NCI-H748 treated with DMSO at 0.1 percent for 48 hours (cell line): ENCODE data around the gene TWNK.
A peak's percentile ranks its signal among the peaks of the same experiment; 100 is the strongest.

Experiments
- DNase-seq: peaks from one replicate; lab custom pipeline; 2025; lab: John Stamatoyannopoulos, UW

The TWNK gene

GRCh38 chr10:100986952-100987684, at the start of gene TWNK, which contains the start of gene MRPL43:
TWNK (plus strand) TSS chr10:100987543; CDS start chr10:100988211, 668 bp downstream.
MRPL43 (minus strand) TSS chr10:100987497; CDS start chr10:100987443, 54 bp downstream.
- peak; percentile 37 for DNase-seq

GRCh38 chr10:100939763-100940344, 47.5 kb upstream of the TWNK start:
- no peak for DNase-seq

DNA sequence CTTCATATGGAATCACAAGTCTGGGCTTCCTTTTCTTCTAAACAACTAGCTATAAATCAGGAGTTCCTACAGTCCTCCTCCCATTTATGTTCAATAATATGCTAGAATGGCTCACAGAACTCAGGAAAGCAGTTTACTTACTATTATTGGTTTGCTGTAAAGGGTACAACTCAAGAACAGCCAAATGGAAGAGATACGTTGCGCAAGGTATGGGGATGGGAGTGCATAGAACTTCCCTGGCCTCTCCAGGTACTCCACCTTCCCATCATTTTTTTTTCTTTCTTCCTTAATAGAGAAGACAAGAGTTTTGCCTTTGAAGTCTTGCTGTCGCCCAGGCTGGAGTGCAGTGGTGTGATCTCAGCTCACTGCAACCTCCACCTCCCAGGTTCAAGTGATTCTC, 45.1 kb upstream of the TWNK start:
- DNase-seq, result no peak

DNA sequence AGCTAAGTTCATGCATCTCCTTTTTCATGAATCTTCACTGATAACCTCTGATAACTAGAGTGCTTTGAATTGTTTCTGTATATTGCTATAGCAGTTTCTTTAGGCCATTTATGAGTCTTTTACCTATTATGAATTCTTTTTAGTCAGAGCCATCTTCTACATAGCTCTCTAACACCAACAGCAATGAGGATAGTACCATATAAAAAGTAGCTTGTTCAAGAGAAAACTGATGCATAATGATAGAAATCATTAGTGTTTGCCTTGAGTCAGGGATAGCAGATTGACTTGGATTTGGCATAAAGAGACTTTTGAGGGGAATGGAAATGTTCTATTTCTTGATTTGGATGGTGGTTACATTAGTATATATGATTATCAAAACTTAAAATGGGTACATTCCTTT, 43.8 kb upstream of the TWNK start:
- DNase-seq, result no peak

GRCh38 chr10:100945754-100946153, 41.6 kb upstream of the TWNK start:
- DNase-seq, result no peak

DNA sequence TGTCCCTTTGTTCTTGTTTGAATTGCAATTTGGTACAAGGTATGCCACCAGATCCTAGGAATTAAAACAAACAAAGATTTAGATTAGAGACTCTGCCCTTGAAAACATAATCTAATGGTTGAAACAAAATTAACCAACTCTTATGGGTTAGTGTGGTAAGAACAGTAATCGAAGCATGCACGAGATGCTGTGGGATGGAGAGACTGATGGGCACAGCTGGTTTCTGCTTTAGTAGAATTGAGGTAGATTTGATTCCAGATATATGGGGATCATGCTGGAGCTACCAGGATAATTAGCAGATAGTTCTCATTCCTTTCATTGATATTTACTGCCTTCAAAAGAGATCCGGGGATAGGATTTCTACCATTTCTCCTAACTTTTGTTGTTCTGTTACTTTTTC, 38.4 kb upstream of the TWNK start:
- no peak for DNase-seq

GRCh38 chr10:100960251-100960650, 27.1 kb upstream of the TWNK start:
- DNase-seq, result no peak

DNA sequence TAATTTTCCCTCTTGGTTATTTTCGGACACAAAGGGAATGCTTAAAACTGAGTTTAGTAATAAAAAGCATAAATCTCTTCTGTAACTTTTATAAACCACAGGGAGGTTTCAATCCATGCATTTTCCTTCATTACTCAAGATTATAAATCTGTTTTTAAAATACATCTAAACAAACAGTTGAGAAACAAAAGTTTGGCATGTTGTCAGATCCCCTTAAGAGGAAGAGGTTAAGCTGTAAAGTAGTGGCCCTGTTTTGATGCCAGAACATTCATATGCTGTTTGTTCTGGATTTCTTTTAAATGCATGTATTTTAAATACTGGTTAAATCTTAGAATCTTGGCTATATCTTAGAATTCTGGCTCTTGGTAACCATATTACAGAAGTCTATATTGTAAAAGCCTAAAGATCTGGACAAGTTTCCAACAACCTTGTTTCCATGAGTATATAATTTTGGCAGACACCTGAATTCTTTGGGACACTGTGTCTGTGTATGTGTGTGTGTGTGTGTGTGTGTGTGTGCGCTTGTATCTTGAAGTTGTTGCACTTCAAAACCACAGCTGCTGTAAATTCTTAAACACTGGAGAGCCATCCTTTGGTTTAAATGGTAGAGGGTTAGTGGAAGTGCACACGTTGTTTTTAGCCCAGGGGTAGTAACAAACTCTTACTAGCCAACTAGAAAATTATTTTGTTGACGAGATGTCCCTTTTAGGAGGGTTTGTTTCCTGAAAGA, 24.8 kb upstream of the TWNK start:
- no peak for DNase-seq

- no peak for DNase-seq
These were observed 23.5 kb upstream of the TWNK start for GRCh38 chr10:100963826-100964225.

DNA sequence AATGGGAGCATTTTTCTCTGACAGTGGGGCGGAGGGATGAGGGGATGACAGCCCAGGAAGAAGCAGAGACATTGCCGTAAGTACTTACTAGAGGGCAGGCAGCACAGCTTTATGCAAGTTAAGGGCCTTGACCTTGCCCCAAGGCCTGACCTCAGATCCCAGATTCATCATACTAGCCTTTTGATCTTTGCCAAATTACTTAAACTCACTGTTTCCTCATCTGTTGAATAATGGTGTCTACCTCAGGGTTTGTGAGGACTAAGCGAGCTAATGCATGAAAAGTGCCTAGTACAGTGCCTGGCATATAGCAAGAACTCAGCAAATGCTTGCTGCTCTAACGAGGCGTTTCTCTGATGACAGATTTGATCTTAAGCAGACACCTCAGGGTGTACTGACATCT, 21.5 kb upstream of the TWNK start:
- DNase-seq, result no peak

DNA sequence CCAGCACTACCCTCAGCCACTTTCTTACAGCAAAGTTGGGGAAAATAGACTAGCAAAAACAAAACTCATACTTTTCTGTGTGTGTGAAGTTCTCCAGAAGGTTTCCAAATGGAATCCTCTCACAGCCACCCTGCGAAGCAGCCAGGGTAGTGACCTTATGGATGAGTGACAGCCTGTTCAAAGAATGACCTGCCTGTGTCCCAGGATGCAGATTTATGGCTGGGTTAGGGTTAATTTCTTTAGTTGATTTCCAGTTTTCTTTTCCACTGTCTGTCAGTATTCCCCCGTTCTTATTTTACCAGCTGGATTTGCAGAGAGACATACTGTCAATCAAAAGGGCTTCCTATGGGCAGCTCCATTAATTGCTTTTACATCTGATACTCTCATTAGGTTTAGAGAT, 20.5 kb upstream of the TWNK start:
- no peak for DNase-seq

GRCh38 chr10:100967332-100967731, 20.0 kb upstream of the TWNK start:
- no peak for DNase-seq

GRCh38 chr10:100968062-100968736, 19.1 kb upstream of the TWNK start:
- no peak for DNase-seq

- no peak for DNase-seq
These were observed 18.5 kb upstream of the TWNK start for GRCh38 chr10:100968863-100969186.

- DNase-seq, result no peak
These were observed 17.9 kb upstream of the TWNK start, which contains the start of gene SEMA4G for GRCh38 chr10:100969187-100970075. SEMA4G (plus strand) TSS chr10:100969504; CDS start chr10:100972913, 3,409 bp downstream.

DNA sequence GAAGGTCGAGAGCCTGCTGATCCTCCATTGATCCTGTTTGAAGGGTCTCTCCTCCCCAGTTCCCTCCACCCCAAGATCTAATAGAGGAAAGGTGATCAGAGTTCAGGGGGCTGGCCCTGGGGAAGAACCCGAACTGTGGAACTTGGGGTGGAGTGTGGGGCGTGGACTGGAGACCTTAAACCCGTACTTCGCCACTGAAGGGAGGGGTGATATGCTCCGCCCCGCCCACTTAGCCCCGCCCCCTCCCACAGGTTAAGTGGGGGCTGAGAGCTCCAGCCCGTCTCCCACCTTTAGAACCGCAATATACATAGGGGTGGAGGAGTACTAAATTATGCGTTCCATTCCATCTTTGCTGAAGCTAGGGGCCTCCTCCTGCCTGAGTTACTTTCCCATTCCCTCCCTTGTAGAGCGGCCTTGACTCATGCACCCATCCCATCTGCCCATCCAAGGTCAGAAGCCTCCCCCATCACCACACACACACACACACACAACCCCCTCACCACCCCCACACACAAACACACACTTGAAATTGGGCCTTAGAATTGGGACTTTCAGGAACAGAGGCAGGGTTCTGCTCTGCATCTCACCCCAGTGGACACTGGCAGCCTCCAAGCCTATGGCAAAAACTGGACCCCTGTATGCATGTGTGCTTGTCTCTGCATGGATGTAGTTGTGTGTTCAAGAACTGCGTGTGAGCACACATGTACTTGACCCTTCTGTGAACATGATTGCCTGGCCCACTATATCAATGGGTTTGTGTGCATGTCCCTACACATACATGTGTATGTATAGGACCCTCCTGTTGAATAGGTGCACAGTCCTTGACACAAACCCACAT, 17.0 kb upstream of the TWNK start:
- DNase-seq, result no peak

DNA sequence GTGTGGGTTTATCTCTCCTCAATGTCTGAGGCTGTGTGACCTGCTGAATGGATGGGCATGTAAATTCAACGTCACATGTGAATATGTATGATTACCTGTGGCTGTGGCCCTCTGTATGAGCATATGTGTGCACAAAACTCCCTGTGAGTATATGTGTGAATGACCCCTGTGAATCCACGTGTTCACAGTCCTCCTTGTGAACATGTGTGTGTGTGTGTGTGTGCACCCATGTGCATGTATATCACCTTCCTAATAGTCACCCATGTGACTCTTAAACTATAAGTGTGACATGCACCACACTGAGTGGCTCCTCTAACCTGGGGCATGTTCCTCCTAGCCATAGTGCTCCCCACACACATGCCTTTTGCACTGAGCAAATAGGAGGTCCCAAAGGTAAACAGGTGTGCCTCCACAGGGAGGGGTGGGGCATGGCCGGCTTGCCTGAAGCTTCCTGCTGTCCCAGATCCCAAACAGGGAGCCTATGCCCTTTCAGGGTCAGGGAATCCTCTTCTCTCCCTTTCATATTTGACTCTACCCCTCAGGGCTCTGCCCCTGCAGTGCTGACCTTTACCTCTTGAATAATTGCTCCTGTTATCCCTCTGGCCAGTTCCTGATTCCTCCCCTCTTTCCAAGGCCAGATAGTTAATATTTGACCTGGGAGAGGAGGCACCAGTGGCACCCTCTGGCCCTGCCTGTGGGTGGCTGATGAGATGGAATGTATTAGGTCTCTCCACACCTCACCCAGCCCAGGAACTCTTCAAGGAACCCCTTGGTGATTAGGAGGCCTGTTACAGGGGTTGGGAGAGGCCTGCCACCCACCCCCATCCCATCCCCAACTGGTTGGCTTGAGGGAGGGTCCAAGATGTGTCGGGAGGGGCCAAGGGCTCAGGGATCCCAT, 16.2 kb upstream of the TWNK start:
- DNase-seq, result no peak

- DNase-seq, result no peak
These were observed 15.0 kb upstream of the TWNK start for GRCh38 chr10:100972115-100972903.
